ENCODE measurements around the gene MECR.

Gene MECR

GRCh38 chr1:29201595-29202051 is 29.1 kb downstream of the MECR start:
- no peak for ATAC-seq

- no peak for ATAC-seq
These were observed 29.7 kb downstream of the MECR start for GRCh38 chr1:29200906-29201594.

- ATAC-seq: no peak
These were observed 32.7 kb downstream of the MECR start for GRCh38 chr1:29197993-29198392.

- ATAC-seq: peak; percentile 73 to 76
These were observed 33.2 kb downstream of the MECR start for GRCh38 chr1:29197590-29197924.

- ATAC-seq: no peak
These were observed 33.7 kb downstream of the MECR start for GRCh38 chr1:29196863-29197589.

- no peak for ATAC-seq
These were observed 34.8 kb downstream of the MECR start for GRCh38 chr1:29195881-29196291.

- no peak for ATAC-seq
These were observed 36.8 kb downstream of the MECR start for GRCh38 chr1:29193879-29194455.

- ATAC-seq: no peak
These were observed 40.0 kb downstream of the MECR start for GRCh38 chr1:29190718-29191117.

- ATAC-seq: no peak
These were observed 44.0 kb downstream of the MECR start for GRCh38 chr1:29186707-29187106.

- no peak for ATAC-seq
These were observed 44.5 kb downstream of the MECR start for GRCh38 chr1:29186252-29186651.

- no peak for ATAC-seq
These were observed 47.4 kb downstream of the MECR start for GRCh38 chr1:29183287-29183686.

- ATAC-seq: peak; percentile 87 to 89
These were observed 49.1 kb downstream of the MECR start, which contains the start of gene SRSF4 for GRCh38 chr1:29181413-29182225. Gene SRSF4, minus strand, starts transcription at chr1:29181900. Its CDS starts 148 bp downstream, at chr1:29181752.

- no peak for ATAC-seq
These were observed 50.0 kb downstream of the MECR start for GRCh38 chr1:29180497-29181412.

GRCh38 chr1:29179641-29180184 is 51.0 kb downstream of the MECR start:
- peak in 1 of 2 donors; percentile 14 for ATAC-seq

GRCh38 chr1:29177022-29177705 is 53.6 kb downstream of the MECR start:
- no peak for ATAC-seq

- ATAC-seq: no peak
These were observed 54.2 kb downstream of the MECR start for GRCh38 chr1:29176576-29176975.

GRCh38 chr1:29172415-29172939 is 58.3 kb downstream of the MECR start:
- ATAC-seq: no peak

- no peak for ATAC-seq
These were observed 59.2 kb downstream of the MECR start for GRCh38 chr1:29171521-29171920.

GRCh38 chr1:29171089-29171488 is 59.6 kb downstream of the MECR start:
- ATAC-seq: no peak

- ATAC-seq: no peak
These were observed 60.8 kb downstream of the MECR start for GRCh38 chr1:29169976-29170375.

GRCh38 chr1:29167904-29168303 is 62.8 kb downstream of the MECR start:
- ATAC-seq: no peak
